Endothelial cell of umbilical vein (primary cell): ENCODE results near the gene MBNL2. TPM values are rescaled to one million over a fixed set of nuclear protein-coding genes. Genes with fewer than 3 reads are reported as not detected.

Experiments used
- BruUV-seq: library from RNA; stranded (reverse); fragments of 400-500 nt; replicated peaks from 2 replicates; lab custom pipeline; 2021; lab: Mats Ljungman, UMichigan
- CTCF ChIA-PET: fragments of 300-600, 350-600 bp; sonication (Branson Sonifier 250); formaldehyde crosslinking; loops from one replicate; lab custom pipeline; 2021; ENCODE audit warnings: antibody characterized with exemption, inconsistent platforms; lab: Charles Lee
- POLR2A ChIA-PET: fragments of 300-600, 350-600 bp; sonication (Branson Sonifier 250); formaldehyde crosslinking; loops from one replicate; lab custom pipeline; 2021; ENCODE audit warnings: antibody characterized with exemption, inconsistent platforms; lab: Charles Lee
- DNase-seq: peaks from one replicate; pipeline ENCODE4 v3.0.0-alpha.2; 2011; ENCODE audit warnings: low read depth, low spot score
- FAIRE-seq: peaks from 2 replicates; lab custom pipeline; 2011; peaks lifted over from hg19 to GRCh38; lab: Jason Lieb, UNC
- H2AFZ ChIP-seq: 2 replicates; pipeline ENCODE4 v1.6.0; 2012; ENCODE audit warnings: low read depth, low read length, control low read depth, inconsistent platforms
- H3K27ac ChIP-seq: 2 replicates; pipeline ENCODE4 v1.5.1; 2011; ENCODE audit warnings: low read depth, mild to moderate bottlenecking, control low read depth, low read length, moderate library complexity; ENCODE audit not compliant: insufficient read depth
- H3K27me3 ChIP-seq, 2 experiments: 2 replicates each; pipeline versions ENCODE4 v1.6.0 to v1.6.1; 2011; ENCODE audit warnings: low read length in 2 of 2, mixed read lengths in 1 of 2; ENCODE audit not compliant: control insufficient read depth in 2 of 2, insufficient read depth in 2 of 2
- H3K36me3 ChIP-seq, 2 experiments: 2 replicates in 1 of 2; 3 replicates in 1 of 2; pipeline ENCODE4 v1.5.1; 2011; ENCODE audit warnings: low read length in 2 of 2, mild to moderate bottlenecking in 1 of 2, moderate library complexity in 1 of 2; ENCODE audit not compliant: control insufficient read depth in 2 of 2, insufficient read depth in 2 of 2; ENCODE audit errors: extremely low read depth in 1 of 2
- H3K4me1 ChIP-seq: 3 replicates; pipeline ENCODE4 v1.5.1; 2011; ENCODE audit warnings: mild to moderate bottlenecking, low read length; ENCODE audit not compliant: control insufficient read depth, insufficient read depth; ENCODE audit errors: extremely low read depth
- H3K4me2 ChIP-seq: 2 replicates; pipeline ENCODE4 v1.6.1; 2011; ENCODE audit warnings: low read length, control low read depth, mixed read lengths; ENCODE audit not compliant: insufficient read depth
- H3K4me3 ChIP-seq, 3 experiments: fragments of 200-600 bp in 1 of 3; sonication (generic), shearing (Covaris generic) in 1 of 3; replicated peaks in 1 of 3; 2 replicates each; pipeline ENCODE4 v1.5.1; 2011 to 2016; ENCODE audit warnings: control low read depth in 3 of 3, low read length in 3 of 3, mild to moderate bottlenecking in 2 of 3, inconsistent platforms in 1 of 3, low read depth in 1 of 3, moderate library complexity in 1 of 3; ENCODE audit not compliant: insufficient read depth in 1 of 3
- H3K79me2 ChIP-seq: 2 replicates; pipeline ENCODE4 v1.6.0; 2012; ENCODE audit warnings: low read length, inconsistent platforms; ENCODE audit not compliant: control insufficient read depth, insufficient read depth
- H3K9ac ChIP-seq: replicated peaks from 2 replicates; pipeline ENCODE3; 2011; ENCODE audit warnings: low read length, control low read depth; ENCODE audit not compliant: insufficient read depth; ENCODE audit errors: extremely low read depth
- H3K9me1 ChIP-seq: replicated peaks from 3 replicates; pipeline ENCODE4 v1.6.0; 2011; ENCODE audit warnings: mild to moderate bottlenecking, low read length; ENCODE audit not compliant: control insufficient read depth, insufficient read depth; ENCODE audit errors: extremely low read depth
- H3K9me3 ChIP-seq: replicated peaks from 2 replicates; pipeline ENCODE4 v1.5.1; 2012; ENCODE audit warnings: low read length, inconsistent platforms; ENCODE audit not compliant: control insufficient read depth, insufficient read depth
- H4K20me1 ChIP-seq: replicated peaks from 2 replicates; pipeline ENCODE3; 2011; ENCODE audit warnings: mild to moderate bottlenecking, low read length; ENCODE audit not compliant: control insufficient read depth, insufficient read depth; ENCODE audit errors: extremely low read depth
- EZH2 ChIP-seq: IDR thresholded peaks from 2 replicates; pipeline ENCODE4 v1.6.1; 2012; ENCODE audit warnings: borderline replicate concordance, low read depth, mild to moderate bottlenecking, moderate library complexity, low read length, inconsistent platforms; ENCODE audit not compliant: severe bottlenecking
- FOS ChIP-seq: IDR thresholded peaks from 2 replicates; pipeline ENCODE4 v1.6.1; 2011; ENCODE audit warnings: mild to moderate bottlenecking, low read length, moderate library complexity, borderline replicate concordance; ENCODE audit not compliant: insufficient read depth
- GATA2 ChIP-seq: IDR thresholded peaks from 2 replicates; pipeline ENCODE4 v1.7.0; 2011; ENCODE audit warnings: low read depth, mild to moderate bottlenecking, moderate library complexity, mixed read lengths, low read length; ENCODE audit not compliant: insufficient read length, insufficient read depth
- JUN ChIP-seq: IDR thresholded peaks from 2 replicates; pipeline ENCODE4 v1.6.1; 2011; ENCODE audit warnings: borderline replicate concordance, low read depth; ENCODE audit not compliant: insufficient read length, insufficient read depth
- MYC ChIP-seq: IDR thresholded peaks from one replicate; pipeline ENCODE4 v1.6.1; 2011; ENCODE audit warnings: mild to moderate bottlenecking, low read depth, low read length
- POLR2A ChIP-seq: IDR thresholded peaks from 2 replicates; pipeline ENCODE4 v1.6.1; 2012; ENCODE audit warnings: low read depth, mild to moderate bottlenecking, control low read depth, low read length
- POLR2AphosphoS5 ChIP-seq: IDR thresholded peaks from 2 replicates; pipeline ENCODE4 v1.6.1; 2012; ENCODE audit warnings: low read depth, mild to moderate bottlenecking, control low read depth, low read length, moderate library complexity; ENCODE audit not compliant: insufficient read depth
- dilution Hi-C: fragments of 300-500 bp; cut with MboI; formaldehyde crosslinking; loops from one replicate; pipeline ENCODE4 v1.15.0; 2019; ENCODE audit warnings: low sequenced_read_pairs; ENCODE audit not compliant: extremely low pct_ligation_motif_present
- intact Hi-C: fragments of 100-400 bp; cut with micrococcal nuclease; formaldehyde crosslinking; loops from one replicate; pipeline ENCODE4 v1.10.0; 2022
- polyA plus RNA-seq, 4 experiments: library from polyadenylated mRNA; depleted of rRNA in 3 of 4; stranded (reverse) in 3 of 4; unstranded in 1 of 4; fragments of >200 nt; gene quantifications; 2 replicates each; pipeline versions ENCODE4 v1.2.1 to v1.2.3, GENCODE V29; 2011 to 2012; ENCODE audit warnings: missing spikeins in 1 of 4
- total RNA-seq: library from RNA; stranded (reverse); gene quantifications from 2 replicates; pipeline ENCODE4 v1.2.3, GENCODE V29; 2021
- TF ChIP-seq, protein P1 (sequence below): IDR thresholded peaks from 2 replicates; pipeline ENCODE4 v1.6.1; 2011; ENCODE audit not compliant: insufficient read depth, insufficient read length
- TF ChIP-seq, protein P2 (sequence below), 2 donors: IDR thresholded peaks; 1 replicate in 1 of 2; 2 replicates in 1 of 2; pipeline ENCODE4 v1.5.1; 2011; ENCODE audit warnings: low read length in 2 of 2, mild to moderate bottlenecking in 2 of 2, moderate library complexity in 2 of 2, control low read depth in 1 of 2, inconsistent platforms in 1 of 2, low read depth in 1 of 2; ENCODE audit not compliant: insufficient read depth in 1 of 2; ENCODE audit errors: extremely low read depth in 1 of 2

Gene MBNL2
- total and polyA plus RNA-seq, 2 donors (not counting 3 experiments of a cell fraction or from before 2014, with no cell fraction given): 32.9 to 76.5 TPM

DNA sequence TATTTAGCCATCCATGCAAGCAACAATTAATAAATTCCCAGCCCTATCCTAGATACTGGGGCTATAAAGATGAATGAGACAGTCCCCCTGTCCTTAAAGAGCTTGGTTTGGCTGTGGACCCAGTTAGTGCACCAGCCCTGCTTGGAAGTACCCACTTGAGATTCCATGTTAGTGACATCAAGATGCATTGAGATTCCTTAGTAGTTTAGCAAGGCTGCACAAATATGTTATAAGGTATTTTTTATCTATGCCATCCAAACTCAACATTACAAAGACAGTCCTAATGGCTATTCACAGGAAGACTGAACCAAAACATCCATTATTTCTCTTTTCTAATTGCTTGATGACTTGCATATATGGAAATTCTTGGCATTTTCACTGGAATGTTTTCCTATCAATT, 163.0 kb downstream of the MBNL2 start:
- H3K4me1 ChIP-seq: no peaks in the 10 kb centered on the region
- H2AFZ ChIP-seq: no peak overlapping the region
- BruUV-seq: no TSS peak
- ChIA-PET POLR2A (no interaction called here), CTCF (no interaction called here)
- intact Hi-C loops (no loop called here), dilution Hi-C loops (no loop called here)
- H3K9me3 ChIP-seq: no peaks in the 10 kb centered on the region
- no peaks in the 10 kb centered on the region for H3K9me1 ChIP-seq
- peaks cover 4% of the 10 kb centered on the region for H4K20me1 ChIP-seq
- peaks cover 2% of the 10 kb centered on the region for H3K79me2 ChIP-seq
- no peak overlapping the region for H3K4me3 ChIP-seq
- no peak for TF ChIP-seq POLR2A
- TF ChIP-seq EZH2: no peak
- TF ChIP-seq, protein P1, sequence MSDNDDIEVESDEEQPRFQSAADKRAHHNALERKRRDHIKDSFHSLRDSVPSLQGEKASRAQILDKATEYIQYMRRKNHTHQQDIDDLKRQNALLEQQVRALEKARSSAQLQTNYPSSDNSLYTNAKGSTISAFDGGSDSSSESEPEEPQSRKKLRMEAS: no peak
- no peak for TF ChIP-seq POLR2AphosphoS5
- no peak for TF ChIP-seq JUN
- TF ChIP-seq, protein P2, sequence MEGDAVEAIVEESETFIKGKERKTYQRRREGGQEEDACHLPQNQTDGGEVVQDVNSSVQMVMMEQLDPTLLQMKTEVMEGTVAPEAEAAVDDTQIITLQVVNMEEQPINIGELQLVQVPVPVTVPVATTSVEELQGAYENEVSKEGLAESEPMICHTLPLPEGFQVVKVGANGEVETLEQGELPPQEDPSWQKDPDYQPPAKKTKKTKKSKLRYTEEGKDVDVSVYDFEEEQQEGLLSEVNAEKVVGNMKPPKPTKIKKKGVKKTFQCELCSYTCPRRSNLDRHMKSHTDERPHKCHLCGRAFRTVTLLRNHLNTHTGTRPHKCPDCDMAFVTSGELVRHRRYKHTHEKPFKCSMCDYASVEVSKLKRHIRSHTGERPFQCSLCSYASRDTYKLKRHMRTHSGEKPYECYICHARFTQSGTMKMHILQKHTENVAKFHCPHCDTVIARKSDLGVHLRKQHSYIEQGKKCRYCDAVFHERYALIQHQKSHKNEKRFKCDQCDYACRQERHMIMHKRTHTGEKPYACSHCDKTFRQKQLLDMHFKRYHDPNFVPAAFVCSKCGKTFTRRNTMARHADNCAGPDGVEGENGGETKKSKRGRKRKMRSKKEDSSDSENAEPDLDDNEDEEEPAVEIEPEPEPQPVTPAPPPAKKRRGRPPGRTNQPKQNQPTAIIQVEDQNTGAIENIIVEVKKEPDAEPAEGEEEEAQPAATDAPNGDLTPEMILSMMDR (IDR thresholded peaks at IDR 0.05; ENCODE audit: extremely low read depth in 1 of 2, insufficient read depth in 1 of 2, low read depth in 1 of 2, low read length in 2 of 2): no peak
- no peak for TF ChIP-seq MYC
- TF ChIP-seq FOS: no peak
- TF ChIP-seq GATA2: no peak
- no peak overlapping the region for H3K4me2 ChIP-seq
- no peak overlapping the region for H3K27ac ChIP-seq
- H3K9ac ChIP-seq: no peak overlapping the region
- no peak for FAIRE-seq
- H3K27me3 ChIP-seq: no peaks in the 10 kb centered on the region
- no peak for DNase-seq
- peaks cover 14 to 19% of the 10 kb centered on the region in 2 experiments for H3K36me3 ChIP-seq
